Measurements from ENCODE around the gene LPIN3.

Gene LPIN3

DNA sequence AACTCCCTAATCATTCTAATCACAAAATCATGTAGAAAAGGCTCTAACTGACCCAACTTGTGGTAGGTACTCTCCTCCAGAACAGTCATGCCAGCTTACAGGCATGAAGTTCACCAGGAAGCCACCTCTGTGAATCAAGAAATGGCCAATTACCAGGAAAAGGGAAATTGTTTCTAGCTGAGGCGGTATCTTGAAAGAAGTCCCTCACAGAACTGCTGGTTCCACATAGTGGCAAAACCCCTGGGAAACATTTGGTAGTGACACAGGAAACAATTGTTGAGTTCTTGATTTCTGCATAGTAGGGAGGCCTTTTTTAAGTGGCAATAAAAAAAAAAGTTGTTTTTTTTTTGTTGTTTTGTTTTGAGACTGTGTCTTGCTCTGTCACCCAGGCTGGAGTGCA is 19.6 kb upstream of the LPIN3 start:
- no peak for DNase-seq

DNA sequence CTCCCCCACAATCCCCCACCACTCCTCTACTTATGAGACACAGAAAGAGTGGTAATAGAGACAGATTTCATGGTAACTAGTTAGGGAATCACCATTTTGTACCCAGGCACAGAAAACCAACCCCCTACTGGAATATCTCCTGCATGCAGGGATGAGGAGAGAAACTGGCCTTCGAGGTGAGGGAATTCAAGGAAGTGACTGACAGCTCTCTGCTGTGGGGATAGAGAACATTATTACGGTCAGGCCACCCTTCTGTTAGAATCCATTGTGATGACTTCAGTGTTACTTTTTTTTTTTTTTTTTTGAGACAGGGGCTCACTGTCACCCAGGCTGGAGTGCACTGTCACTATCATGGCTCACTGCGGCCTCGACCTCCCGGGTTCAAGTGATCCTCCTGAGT is 13.4 kb upstream of the LPIN3 start:
- no peak for DNase-seq

DNA sequence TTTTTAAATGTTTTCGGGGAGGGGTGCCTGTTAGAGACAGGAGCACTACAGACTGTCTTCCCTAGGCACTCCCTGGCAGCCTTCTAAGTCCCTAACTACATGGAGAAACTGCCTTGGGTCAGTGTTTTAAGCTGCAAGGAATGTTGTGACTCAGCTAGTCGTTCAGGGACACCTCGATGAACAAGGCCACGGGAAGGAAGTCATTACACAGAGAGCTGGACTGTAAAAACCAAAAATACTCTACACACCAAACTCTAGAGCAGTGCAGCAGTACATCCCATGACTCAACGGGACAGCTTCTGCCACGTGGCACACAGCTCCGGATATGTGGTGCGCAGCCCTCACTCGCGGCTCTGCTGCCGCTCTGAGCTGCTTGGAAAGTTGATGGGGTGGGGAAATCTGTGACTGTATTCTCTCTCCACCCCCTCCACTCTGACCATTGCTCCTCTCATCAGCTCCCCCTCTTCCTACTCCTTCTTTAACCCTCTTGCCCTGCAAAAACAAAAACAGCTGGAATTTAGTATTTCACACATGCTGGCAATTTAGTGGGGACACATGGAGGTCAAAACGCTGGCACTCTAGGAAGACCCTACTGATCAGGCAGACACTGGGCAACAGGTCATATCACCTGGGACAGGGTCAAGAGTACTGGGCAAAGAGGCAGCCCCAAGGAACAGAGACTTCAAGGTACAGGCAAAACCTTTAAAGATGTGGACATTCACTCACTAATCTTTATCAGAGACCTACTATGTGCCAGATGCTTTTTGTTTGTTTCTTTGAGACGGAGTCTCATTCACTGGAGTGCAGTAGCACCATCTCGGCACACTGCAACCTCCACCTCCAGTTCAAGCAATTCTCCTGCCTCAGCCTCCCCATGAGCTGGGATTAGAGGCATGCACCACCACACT is 10.9 kb upstream of the LPIN3 start:
- DNase-seq, result peak; percentile 25

DNA sequence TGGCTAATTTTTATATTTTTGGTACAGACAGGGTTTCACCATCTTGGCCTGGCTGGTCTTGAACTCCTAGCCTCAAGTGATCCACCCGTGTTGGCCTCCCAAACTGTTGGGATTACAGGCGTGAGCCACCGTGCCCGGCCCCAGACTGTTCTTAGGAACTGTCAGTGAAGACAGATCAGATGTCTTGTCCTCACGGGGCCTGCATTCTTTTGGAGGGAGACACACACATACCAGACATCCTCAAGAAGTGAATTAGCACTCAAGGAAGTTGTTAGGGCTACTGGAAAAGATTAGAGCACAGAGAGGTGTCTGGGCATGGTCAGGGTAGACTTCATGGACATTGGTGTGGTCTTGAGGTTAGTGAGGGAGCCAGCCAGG is 10.3 kb upstream of the LPIN3 start:
- DNase-seq, result no peak

DNA sequence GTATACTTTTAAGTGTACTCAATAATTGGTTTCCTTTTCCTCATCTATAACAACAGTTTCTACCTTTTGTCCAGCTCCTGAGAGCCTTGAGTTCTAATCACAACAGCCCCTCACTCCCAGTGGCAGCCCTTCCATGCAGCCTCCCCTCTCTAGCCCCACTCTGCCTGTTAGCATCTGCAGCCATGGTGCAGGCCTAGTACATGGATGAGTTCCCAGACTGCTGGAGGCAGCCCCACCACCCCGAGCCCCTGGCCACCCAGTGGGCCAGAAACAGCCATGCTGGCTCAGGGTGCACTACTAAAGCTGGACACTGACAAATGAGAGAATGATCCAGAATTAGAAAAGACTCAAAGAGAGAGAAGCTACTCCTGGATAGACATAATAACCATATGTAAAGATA is 9.7 kb upstream of the LPIN3 start:
- DNase-seq, result no peak

DNA sequence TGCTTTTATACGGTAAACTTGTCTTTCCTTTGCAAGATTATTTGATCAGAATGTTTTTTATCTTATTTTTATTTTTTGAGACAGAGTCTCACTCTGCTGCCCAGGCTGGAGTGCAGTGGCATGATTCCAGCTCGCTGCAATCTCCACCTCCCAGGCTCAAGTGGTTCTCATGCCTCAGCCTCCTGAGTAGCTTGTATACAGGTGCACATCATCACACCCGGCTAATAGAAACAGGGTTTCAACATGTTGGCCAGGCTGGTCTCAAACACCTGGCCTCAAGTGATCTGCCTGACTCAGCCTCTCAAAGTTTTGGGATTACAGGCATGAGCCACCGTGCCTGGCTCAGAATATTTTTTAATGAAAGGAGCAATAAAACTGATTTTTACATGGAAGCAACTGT is 8.9 kb upstream of the LPIN3 start:
- no peak for DNase-seq

DNA sequence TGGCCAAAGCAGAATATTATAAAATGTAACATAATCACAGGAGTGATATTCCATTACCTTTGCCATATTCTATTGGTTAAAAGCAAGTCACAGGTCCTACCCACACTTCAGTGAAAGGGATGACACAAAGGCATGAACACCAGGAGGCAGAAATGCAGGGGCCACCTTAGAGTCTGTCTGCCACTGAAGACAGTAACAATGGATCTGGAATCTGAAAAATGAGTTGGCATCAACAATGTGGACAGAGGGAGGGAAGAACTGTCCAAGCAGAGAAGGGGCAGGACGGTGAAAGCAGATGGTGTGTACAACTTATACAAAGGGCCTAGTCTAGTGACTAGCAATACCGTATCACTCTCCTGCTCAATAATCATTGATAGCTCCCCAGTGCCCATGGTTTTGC is 6.6 kb upstream of the LPIN3 start:
- no peak for DNase-seq

DNA sequence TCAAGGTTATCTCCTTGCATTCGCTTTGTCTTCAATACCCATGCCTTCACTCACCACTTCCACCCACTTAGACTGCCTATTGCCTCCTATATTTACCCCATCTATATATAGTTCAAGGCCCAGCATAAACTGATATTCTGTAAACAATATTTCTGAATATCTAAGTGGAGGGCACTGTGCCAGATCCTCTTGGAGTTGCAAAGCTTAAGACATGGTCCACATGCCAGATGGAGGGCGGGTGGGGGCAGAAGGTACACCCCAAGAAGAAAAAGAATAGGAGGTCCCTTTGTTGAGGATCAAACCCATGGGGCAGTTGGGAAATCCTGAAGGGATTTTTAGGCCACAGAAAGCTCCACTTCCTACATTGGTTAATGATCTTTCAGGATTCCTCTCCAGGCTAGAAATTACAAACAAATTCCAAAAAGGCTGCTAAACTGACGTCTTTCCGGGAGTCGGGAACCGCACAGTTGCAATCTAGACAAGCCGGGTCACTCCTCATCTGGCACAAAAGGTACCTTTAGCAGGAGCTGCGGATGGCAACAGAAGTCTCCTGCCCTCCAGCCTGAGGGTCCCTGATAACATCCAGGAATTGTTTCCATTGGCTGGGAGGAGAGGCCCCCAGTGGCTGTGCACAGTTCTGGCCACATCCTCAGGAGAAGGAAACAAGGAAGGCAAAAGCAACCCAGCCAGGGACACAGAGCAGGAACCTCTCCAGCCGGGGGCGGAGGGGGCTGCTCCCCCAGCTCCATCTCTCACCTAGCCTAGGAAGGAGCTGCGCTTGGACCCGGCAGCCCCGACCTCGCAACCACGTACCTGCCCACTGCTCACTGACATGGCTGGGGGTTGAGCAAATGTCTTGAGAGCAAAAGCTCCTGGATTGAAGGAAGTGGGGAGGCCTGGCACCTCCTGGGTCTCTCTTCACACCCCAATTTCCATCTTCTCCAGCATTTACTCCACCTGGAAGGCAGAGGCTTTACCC is 5.9 kb upstream of the LPIN3 start:
- DNase-seq, result no peak

DNA sequence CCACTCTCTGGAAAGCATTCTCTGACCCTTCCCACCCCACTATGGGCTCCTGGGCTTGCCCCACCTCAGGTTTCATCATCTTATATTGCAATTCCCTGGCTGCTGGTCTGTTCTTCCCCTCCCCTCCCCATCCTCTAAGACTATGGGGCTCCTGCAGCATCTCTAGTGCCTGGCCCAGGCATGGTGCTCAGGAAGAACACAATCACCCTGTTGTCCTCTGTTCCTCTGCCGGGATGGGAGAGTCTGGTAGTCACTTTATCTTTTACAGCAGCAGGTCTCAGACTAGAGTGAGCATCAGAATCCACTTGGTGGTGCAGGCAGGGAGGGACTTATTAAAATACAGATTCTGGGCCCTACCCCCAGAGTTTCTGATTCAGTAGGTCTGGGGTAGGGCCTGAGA is 5.0 kb upstream of the LPIN3 start:
- no peak for DNase-seq

DNA sequence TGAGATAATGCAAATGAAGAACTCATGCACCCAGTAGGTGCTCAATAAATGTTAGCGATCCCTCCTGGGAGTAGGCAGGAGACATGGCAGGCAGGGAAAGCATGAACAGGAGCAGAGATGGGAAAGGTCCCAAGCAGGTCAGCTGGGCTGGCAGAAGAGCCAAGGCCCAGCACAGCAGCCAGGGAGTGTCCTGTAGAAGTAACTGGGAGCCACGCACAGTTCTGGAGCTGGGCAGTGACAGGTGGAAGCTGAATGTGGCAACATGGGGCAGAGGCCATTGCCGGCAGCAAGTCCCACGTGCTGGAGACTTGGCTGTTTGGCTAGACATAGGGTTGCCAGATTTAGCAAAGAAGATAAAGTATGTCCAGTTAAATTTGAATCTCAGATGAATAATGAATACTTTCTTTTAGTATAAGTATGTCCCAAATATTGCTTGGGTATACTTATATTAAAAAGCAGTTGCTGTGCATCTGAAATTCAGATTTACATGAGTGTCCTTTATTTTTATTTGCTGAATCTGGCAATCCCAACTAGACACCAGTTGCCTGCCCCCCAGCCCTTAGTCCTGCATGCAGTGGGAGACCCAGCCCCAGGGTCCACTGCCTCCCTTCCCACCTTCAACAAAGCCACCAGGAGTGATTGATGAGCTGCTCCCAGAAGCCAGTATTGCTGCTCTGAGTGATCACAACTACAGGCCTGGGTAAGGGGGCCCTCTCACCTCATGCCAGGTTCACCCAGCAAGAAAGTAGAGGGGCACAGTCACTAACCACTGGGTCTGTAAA is 3.7 kb upstream of the LPIN3 start:
- DNase-seq, result no peak

DNA sequence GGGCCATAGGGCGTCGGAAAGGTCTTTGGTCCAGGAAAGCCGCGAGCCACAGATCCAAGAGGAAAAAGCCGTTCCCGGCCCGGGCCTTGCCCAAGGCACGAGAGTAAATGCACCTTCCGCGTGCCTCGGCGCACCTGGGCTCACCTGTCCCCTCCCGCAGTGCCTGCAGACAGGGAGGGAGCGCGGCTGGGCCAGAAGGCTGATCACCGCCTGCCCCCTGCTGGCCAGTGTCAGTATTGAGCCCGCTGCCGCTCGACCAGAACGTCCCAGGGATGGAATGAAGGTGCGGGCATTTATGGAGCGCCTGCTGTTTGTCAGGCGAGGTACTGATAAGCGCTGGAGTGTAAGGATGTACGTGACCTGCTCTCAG is 679 bp upstream of the LPIN3 start:
- DNase-seq, result no peak

DNA sequence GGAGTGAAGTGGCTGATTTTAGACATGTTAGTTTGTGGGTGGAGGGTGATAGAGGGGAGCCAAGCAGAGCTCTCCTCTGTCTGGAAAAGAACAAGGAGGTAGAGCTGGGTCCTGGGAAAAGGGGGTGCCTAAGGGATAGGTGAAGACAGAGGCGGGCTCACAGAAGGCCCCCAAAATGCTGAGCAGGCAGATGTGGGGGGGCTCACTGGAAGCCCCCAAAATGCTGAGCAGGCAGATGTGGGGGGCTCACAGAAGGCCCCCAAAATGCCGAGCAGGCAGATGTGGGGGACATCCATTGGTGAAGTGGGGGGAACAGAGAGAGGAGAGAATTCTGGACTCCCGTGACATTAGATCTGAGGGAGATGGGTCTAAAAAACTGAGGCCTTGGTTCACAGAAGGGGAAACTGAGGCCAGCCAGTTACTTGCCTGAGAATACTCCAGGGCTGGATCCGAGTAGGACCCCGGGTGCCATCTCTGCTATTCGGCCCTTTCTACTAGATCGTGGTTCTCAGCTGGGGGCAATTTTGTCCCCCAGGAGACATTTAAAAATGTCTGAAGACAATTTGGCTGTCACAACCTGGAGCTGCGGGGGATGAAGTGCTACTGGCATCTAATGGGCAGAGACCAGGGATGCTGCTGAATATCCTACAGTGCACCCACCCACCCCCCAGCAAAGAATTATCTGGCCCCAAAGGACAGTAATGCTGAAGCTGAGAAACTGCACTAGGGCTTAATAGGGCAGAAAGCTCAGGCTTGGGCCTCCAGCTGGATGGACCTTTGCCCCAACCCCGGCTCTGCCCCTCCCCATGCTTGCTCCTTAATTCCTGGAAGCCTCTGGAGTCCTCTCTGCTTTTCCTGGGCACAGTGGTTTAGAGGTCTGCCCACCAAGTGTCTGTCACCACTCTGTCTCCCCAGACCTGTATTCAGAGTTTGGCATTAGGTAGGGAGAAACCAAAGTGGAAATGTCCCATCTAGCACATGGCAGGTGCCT is 2.1 kb downstream of the LPIN3 start:
- DNase-seq, result no peak

DNA sequence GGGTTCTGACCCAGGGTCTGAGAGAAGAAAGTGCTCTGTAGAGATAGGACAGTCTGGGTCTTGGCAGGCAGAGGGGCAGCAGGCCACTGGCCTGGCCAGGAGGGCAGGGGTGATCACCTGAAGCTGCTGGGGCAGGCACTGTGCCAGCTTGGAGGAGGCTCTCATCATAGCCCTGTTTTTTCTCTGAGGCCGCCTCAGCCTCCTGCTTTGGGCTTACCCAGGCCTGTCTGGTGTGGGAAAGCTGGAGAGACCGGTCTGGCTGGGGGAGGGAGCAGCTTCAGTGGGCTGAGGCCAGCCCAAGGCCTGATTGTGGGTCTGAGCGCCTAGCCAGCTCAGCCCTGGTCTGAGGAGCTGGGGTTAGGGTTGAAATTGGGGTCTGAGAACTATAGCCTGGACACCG is 3.9 kb downstream of the LPIN3 start:
- no peak for DNase-seq

DNA sequence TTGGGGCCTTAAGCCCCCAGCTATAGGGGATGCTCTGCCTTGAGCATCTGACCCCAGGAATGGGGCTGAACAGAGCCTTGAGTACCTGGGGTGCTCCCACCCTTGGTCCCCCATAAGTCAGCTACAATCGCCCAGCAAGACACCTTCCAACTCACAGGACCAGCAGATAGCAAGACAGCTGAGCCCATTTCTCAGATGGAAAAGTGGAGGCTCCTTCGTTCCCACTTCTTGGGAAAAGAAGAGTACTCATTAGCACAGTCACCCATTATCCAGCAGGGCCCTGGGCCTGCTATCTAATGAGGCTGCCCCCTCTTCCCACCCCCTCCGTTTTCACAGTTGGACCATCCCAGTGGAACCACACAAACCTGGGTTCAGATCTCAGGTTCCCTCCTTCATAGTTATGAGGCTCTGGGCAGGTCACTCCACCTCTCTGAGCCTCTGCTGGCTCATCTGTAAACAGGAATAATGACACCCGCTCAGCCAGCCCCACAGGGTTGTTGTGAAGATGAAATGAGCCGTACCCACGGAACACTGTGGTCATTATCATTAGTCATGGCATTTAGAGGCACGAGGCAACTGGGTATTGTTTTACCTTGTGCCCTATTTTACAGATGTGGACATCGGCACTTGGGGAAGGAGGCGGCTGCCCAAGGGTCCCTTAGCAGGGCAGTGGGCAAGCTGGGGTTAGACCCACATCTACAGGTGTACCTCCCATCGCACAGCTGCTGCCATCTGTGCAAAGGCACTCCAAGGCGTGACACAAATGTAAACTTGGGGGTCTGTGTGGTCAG is 4.5 kb downstream of the LPIN3 start:
- no peak for DNase-seq

DNA sequence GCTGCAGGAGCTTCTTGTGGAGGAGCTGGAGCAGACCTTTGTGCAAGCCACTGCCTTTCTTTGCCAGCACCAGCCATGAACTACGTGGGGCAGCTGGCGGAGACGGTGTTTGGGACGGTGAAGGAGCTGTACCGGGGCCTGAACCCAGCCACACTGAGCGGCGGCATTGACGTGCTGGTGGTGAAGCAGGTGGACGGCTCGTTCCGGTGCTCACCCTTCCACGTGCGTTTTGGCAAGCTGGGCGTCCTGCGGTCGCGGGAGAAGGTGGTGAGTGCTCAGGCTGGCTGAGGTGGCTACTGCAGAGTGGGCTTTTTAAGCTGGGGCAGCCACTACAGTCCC is 5.1 kb downstream of the LPIN3 start:
- no peak for DNase-seq

DNA sequence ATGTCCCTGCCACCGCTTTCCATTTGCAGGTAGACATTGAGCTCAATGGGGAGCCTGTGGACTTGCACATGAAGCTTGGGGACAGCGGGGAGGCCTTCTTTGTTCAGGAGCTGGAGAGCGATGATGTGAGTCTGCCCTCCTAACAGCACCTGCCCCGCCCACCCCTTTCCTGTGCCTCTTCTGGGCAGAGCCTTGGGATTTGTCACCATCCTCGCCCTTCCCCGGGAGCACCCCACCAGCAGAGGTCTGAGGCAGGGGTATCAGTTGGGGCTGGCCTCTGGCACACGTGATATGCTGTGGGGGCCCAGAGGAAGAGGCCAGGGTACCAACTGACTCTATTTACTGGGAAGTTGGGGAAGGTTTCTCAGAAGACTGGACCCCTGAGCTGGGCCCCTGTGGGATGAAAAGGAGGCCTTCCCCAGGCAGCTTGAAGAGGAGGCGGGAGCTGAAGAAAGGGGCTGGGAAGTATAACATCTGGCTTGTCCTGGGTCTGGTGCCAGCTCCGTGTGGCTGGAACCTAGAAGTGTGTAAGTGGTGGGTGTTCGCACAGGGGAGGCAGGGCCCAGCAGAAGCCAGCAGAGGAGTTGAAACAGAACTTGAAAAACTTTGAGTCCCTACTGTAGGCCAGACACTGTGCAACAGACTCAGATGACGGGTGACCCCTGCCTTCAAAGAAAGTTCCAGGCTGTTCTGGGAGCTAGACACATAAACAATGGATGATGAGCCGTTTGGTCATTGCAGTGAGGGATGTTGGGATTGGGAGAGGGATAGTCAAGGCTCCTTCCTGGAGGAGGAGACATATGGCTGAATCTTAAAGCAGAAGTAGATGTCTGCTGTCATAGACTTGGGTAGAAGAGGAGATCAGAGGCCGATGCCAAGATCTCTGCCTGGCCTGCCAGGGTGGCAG is 7.2 kb downstream of the LPIN3 start:
- DNase-seq, result no peak

DNA sequence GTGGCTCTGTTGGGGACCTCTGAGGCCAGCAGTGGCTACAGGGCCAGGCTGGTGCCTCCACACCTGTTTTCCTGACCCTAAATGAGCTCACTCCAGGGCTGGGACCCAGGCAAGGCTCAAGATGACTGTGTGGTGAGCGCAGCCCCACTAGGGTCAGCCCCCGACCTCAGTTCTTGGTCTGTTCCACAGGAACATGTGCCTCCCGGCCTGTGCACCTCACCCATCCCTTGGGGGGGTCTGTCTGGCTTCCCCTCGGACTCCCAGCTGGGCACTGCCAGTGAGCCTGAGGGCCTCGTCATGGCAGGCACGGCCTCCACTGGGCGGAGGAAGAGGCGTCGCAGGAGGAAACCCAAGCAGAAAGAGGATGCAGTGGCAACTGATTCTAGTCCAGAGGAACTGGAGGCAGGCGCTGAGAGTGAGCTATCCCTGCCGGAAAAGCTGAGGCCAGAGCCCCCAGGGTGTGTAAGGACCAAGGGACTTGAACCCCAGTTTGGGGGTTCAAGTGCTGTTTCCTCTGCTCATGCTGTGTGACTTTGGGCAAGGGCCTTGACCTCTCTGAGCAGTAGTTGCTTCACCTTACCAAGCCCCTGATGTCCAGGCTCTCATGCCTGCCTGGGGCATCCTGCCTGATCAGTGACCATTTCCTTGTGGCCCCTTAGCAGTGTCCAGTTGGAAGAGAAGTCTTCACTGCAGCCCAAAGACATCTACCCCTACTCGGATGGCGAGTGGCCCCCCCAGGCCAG is 8.0 kb downstream of the LPIN3 start:
- DNase-seq, result no peak

DNA sequence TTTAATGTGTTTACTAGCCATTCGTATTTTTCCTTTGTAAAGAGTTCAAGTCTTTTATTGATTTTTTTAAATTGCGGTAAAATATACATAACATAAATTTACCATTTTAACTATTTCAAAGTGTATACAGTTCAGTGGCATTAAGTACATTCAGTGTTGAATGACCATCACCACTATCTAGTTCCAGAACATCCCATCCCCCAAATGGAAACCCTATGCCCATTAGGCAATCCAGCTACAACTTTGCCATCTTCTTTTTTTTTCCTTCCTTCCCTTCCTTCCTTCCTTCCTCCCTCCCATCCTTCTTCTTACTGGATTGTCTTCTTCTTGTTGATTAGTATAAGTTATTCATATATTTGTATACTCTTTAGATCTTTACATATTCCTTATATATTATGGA is 8.6 kb downstream of the LPIN3 start:
- no peak for DNase-seq

DNA sequence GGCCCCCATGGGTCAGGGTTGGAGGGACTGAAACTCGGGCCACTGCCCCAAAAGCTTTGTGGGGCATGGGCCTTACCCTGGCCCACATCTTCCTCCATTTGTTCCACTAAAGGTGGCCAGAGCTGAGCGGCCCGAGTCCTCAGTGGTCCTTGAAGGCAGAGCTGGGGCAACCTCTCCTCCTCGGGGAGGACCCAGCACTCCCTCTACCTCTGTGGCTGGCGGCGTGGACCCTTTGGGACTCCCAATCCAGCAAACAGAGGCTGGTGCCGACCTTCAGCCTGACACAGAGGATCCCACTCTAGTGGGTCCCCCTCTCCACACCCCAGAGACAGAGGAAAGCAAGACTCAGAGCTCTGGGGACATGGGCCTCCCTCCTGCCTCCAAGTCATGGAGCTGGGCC is 9.3 kb downstream of the LPIN3 start:
- no peak for DNase-seq
